ENCODE results near the gene ARHGAP25.

The ARHGAP25 gene

GRCh38 chr2:68698567-68699377, 35.8 kb upstream of the ARHGAP25 start:
- Histone ChIP-seq H3K4me3 (ENCODE audit: insufficient read depth, low read length, poor library complexity, severe bottlenecking) (no peak overlapping the region), H4K20me1 (ENCODE audit: low read depth, low read length) (no peaks in the 10 kb centered on the region), H3F3A (ENCODE audit: insufficient read depth) (no peaks in the 10 kb centered on the region), H3K9ac (ENCODE audit: low read length) (no peak overlapping the region), H3K4me2 (ENCODE audit: low read depth, low read length, poor library complexity, severe bottlenecking) (no peak overlapping the region), H3K27ac (ENCODE audit: low read depth, low read length) (no peak overlapping the region), H3K9me2 (replicated peaks; ENCODE audit: insufficient read depth, low read length) (no peaks in the 10 kb centered on the region), H2AFZ (ENCODE audit: low read depth, low read length, severe bottlenecking) (no peak overlapping the region), H3K36me3 (ENCODE audit: low read length) (peaks cover 8% of the 10 kb centered on the region; the same call in 1 of the 2 replicates), H3K79me2 (ENCODE audit: insufficient read depth, low read length) (no peaks in the 10 kb centered on the region), H3K9me3 (ENCODE audit: insufficient read depth, low read length) (no peaks in the 10 kb centered on the region), H3K27me3 (ENCODE audit: low read length) (no peaks in the 10 kb centered on the region)
- TF ChIP-seq EZH2phosphoT487 (conservative IDR thresholded peaks at IDR 0.05; ENCODE audit: low read length) (no peak), CTCF (IDR thresholded peaks at IDR 0.05; ENCODE audit: insufficient read depth, low read length, poor library complexity, severe bottlenecking) (no peak)

DNA sequence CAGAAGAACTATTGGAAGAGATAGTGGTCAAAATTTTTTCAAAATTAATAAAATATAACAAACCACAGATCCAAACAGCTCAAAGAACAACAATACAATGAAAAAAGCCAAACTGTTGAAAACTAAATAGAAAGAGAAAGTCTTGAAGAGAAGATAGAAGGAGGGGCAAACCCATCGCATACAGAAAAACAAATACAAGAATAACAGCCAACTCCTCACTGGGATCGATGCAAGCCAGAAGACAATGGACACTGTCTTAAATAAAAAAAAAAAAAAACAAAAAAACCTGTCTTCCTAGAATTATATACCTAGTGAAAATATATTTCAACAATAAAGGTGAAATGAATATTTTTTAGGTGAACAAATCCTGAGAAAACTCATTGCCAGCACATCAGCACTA, 34.1 kb upstream of the ARHGAP25 start:
- Histone ChIP-seq H3K27me3 (ENCODE audit: low read length) (no peaks in the 10 kb centered on the region), H4K20me1 (ENCODE audit: low read depth, low read length) (no peaks in the 10 kb centered on the region), H3K9ac (ENCODE audit: low read length) (no peak overlapping the region), H3K36me3 (ENCODE audit: low read length) (peaks cover 8% of the 10 kb centered on the region; the same call in 1 of the 2 replicates), H3K27ac (ENCODE audit: low read depth, low read length) (no peak overlapping the region), H3K79me2 (ENCODE audit: insufficient read depth, low read length) (no peaks in the 10 kb centered on the region), H2AFZ (ENCODE audit: low read depth, low read length, severe bottlenecking) (no peak overlapping the region), H3K4me3 (ENCODE audit: insufficient read depth, low read length, poor library complexity, severe bottlenecking) (no peak overlapping the region), H3K4me2 (ENCODE audit: low read depth, low read length, poor library complexity, severe bottlenecking) (no peak overlapping the region), H3K9me3 (ENCODE audit: insufficient read depth, low read length) (no peaks in the 10 kb centered on the region), H3F3A (ENCODE audit: insufficient read depth) (no peaks in the 10 kb centered on the region), H3K9me2 (replicated peaks; ENCODE audit: insufficient read depth, low read length) (no peaks in the 10 kb centered on the region)
- TF ChIP-seq CTCF (IDR thresholded peaks at IDR 0.05; ENCODE audit: insufficient read depth, low read length, poor library complexity, severe bottlenecking): no peak
- TF ChIP-seq EZH2phosphoT487 (conservative IDR thresholded peaks at IDR 0.05; ENCODE audit: low read length): no peak

- Histone ChIP-seq H3K36me3 (ENCODE audit: low read length) (no peaks in the 10 kb centered on the region), H3K27ac (ENCODE audit: low read depth, low read length) (no peak overlapping the region), H3F3A (ENCODE audit: insufficient read depth) (peaks cover 10% of the 10 kb centered on the region; the same call in 1 of the 2 replicates), H3K9me3 (ENCODE audit: insufficient read depth, low read length) (no peaks in the 10 kb centered on the region), H3K79me2 (ENCODE audit: insufficient read depth, low read length) (no peaks in the 10 kb centered on the region), H3K27me3 (ENCODE audit: low read length) (no peaks in the 10 kb centered on the region), H3K9ac (ENCODE audit: low read length) (no peak overlapping the region), H4K20me1 (ENCODE audit: low read depth, low read length) (no peaks in the 10 kb centered on the region), H3K9me2 (replicated peaks; ENCODE audit: insufficient read depth, low read length) (no peaks in the 10 kb centered on the region), H3K4me3 (ENCODE audit: insufficient read depth, low read length, poor library complexity, severe bottlenecking) (no peak overlapping the region), H3K4me2 (ENCODE audit: low read depth, low read length, poor library complexity, severe bottlenecking) (no peak overlapping the region), H2AFZ (ENCODE audit: low read depth, low read length, severe bottlenecking) (no peak overlapping the region)
- no peak for TF ChIP-seq EZH2phosphoT487 (conservative IDR thresholded peaks at IDR 0.05; ENCODE audit: low read length)
- no peak for TF ChIP-seq CTCF (IDR thresholded peaks at IDR 0.05; ENCODE audit: insufficient read depth, low read length, poor library complexity, severe bottlenecking)
Observed at GRCh38 chr2:68706637-68707036, 28.0 kb upstream of the ARHGAP25 start.

Measured in SU-DHL-6 (cell line).